Skeletal muscle tissue (tissue), 4 donors: Measurements from ENCODE around the gene PCYT1A. TPM values are rescaled to one million over a fixed set of nuclear protein-coding genes. Genes with fewer than 3 reads are reported as not detected.
"Not testable (repeated sequence)": the region's sequence is repeated elsewhere in the genome, so short reads cannot be mapped to it uniquely, and the experiment has no call there.

Experiments used
- H3K27ac ChIP-seq: one replicate; pipeline ENCODE4 v1.7.0; 2013; ENCODE audit warnings: mild to moderate bottlenecking, low read depth, low read length, inconsistent platforms
- H3K27me3 ChIP-seq, 3 donors: one replicate each; pipeline ENCODE4 v1.7.0; 2013; ENCODE audit warnings: low read length in 3 of 3; ENCODE audit not compliant: control insufficient read depth in 3 of 3, insufficient read depth in 3 of 3
- H3K36me3 ChIP-seq, 3 donors: one replicate each; pipeline ENCODE4 v1.7.0; 2013; ENCODE audit warnings: low read length in 3 of 3; ENCODE audit not compliant: control insufficient read depth in 3 of 3, insufficient read depth in 3 of 3
- H3K4me1 ChIP-seq, 3 donors: one replicate each; pipeline ENCODE4 v1.7.0; 2013; ENCODE audit warnings: low read length in 3 of 3, mild to moderate bottlenecking in 3 of 3; ENCODE audit not compliant: control insufficient read depth in 3 of 3, insufficient read depth in 3 of 3
- H3K4me3 ChIP-seq, 3 donors: one replicate each; pipeline ENCODE4 v1.7.0; 2013; ENCODE audit warnings: low read length in 3 of 3
- H3K9ac ChIP-seq, 3 donors: one replicate each; pipeline ENCODE4 v1.7.0; 2013; ENCODE audit warnings: low read length in 3 of 3, mild to moderate bottlenecking in 3 of 3, moderate library complexity in 2 of 3, low read depth in 1 of 3
- H3K9me3 ChIP-seq, 3 donors: one replicate each; pipeline ENCODE4 v1.7.0; 2013; ENCODE audit warnings: low read length in 3 of 3; ENCODE audit not compliant: control insufficient read depth in 3 of 3
- total RNA-seq: library from RNA; depleted of rRNA; stranded (reverse); fragments of >200 nt; gene quantifications from one replicate; pipeline ENCODE4 v1.2.3, GENCODE V29; 2014
- donor health status: Osteomylitis.

The PCYT1A gene
- total RNA-seq, 1 donor from 2014 or later: 35.0 TPM

DNA sequence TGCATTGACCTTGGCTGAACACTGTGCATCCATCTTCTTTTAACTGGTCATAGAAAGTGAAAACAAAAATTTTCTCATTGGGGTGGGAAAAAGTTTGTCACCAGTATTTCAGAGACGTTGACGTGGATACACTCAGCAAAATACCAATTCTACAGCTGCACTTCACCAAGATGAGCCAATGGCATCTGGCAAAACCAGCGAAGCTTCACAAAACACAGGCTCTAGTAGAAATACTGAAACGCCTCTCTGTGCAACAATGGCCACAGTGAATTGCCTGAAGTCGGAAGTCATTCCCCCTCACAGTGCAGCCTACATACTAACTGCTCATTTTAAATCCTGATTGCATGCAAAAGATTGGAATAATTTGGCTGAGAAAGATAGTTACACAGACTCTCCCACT lies 17.0 kb downstream of the PCYT1A start:
- Histone ChIP-seq H3K36me3 (peaks cover 14 to 20% (median 20%) of the 10 kb centered on the region in 3 donors), H3K9me3 (no peaks in the 10 kb centered on the region), H3K4me3 (no peak overlapping the region), H3K27ac (no peak overlapping the region), H3K27me3 (no peaks in the 10 kb centered on the region), H3K9ac (no peak overlapping the region), H3K4me1 (peaks cover 8 to 23% (median 16%) of the 10 kb centered on the region in 3 donors)

DNA sequence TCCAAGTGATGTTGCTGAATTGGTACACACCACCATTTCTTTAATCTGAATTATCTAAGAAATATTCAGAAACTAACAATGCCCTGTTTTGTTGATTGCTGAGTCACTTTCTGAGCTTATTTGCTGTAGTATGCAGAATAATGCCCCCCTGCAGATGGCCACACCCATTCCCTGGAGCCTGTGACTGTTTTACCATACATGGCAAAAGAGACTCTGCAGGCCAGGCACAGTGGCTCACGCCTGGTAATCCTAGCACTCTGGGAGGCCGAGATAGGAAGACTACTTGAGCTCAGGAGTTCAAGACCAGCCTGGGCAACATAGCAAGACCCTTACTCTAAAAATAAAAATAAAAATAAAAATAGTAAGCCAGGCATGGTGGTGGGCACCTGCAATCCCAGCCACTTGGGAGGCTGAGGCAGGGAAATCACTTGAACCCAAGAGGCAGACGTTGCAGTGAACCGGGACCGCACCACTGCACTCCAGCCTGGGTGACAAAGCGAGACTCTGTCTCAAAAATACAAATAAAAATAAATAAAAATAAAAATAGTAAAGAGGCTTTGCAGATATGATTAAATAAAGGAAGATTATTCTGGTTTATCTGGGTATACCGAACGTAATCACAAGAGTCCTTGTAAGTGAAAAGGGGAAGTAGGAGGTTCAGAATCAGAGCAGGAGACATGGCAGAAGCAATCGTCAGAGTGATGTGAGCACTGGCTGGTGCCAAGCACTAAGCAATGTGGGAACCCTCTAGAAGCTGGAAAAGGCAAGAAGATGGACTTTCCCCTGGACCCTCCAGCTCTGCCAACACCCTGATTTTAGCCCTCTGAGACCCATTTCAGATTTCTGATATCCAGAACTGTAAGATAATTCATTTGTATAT lies 19.0 kb downstream of the PCYT1A start:
- no peak overlapping the region for H3K27ac ChIP-seq
- H3K4me3 ChIP-seq: no peak overlapping the region
- H3K27me3 ChIP-seq: no peaks in the 10 kb centered on the region
- no peaks in the 10 kb centered on the region for H3K9me3 ChIP-seq
- H3K9ac ChIP-seq: no peak overlapping the region
- peaks cover 14 to 28% (median 21%) of the 10 kb centered on the region in 3 donors for H3K36me3 ChIP-seq
- peaks cover 3 to 13% (median 11%) of the 10 kb centered on the region in 3 donors for H3K4me1 ChIP-seq

DNA sequence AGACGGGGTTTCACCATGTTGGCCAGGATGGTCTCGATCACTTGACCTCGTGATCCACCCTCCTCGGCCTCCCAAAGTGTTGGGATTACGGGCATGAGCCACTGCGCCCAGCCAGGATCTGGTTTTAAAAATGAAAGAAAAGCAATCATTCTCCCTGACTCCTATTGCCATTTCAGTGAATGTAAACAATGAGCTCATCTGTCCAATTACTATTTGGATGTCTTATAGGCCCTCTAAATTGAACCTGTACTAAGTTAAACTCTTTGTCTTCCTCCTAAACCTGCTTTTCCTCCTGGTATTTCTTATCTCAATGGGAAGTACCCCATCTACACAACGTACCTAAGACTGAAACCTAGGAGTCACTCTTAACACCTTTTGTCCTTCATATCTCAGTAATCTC lies 23.7 kb downstream of the PCYT1A start:
- Histone ChIP-seq H3K4me3 (no peak overlapping the region), H3K9me3 (no peaks in the 10 kb centered on the region), H3K27ac (no peak overlapping the region), H3K9ac (no peak overlapping the region), H3K27me3 (no peaks in the 10 kb centered on the region), H3K36me3 (peaks cover 10 to 28% (median 12%) of the 10 kb centered on the region in 3 donors), H3K4me1 (no peaks in the 10 kb centered on the region)

- no peak overlapping the region for H3K27ac ChIP-seq
- no peak overlapping the region for H3K4me3 ChIP-seq
- H3K36me3 ChIP-seq: peaks cover 9 to 24% (median 13%) of the 10 kb centered on the region in 3 donors
- no peaks in the 10 kb centered on the region for H3K9me3 ChIP-seq
- H3K9ac ChIP-seq: no peak overlapping the region
- no peaks in the 10 kb centered on the region for H3K27me3 ChIP-seq
- no peaks in the 10 kb centered on the region for H3K4me1 ChIP-seq
These were observed 26.7 kb downstream of the PCYT1A start for GRCh38 chr3:196260784-196261183.

GRCh38 chr3:196255776-196256175 lies 31.8 kb downstream of the PCYT1A start:
- no peak overlapping the region for H3K9ac ChIP-seq
- H3K4me1 ChIP-seq: peaks cover 0 to 5% (median 0%) of the 10 kb centered on the region in 3 donors
- no peak overlapping the region for H3K27ac ChIP-seq
- no peak overlapping the region for H3K4me3 ChIP-seq
- peaks cover 6 to 24% (median 15%) of the 10 kb centered on the region in 3 donors for H3K36me3 ChIP-seq
- H3K9me3 ChIP-seq: no peaks in the 10 kb centered on the region
- no peaks in the 10 kb centered on the region for H3K27me3 ChIP-seq

DNA sequence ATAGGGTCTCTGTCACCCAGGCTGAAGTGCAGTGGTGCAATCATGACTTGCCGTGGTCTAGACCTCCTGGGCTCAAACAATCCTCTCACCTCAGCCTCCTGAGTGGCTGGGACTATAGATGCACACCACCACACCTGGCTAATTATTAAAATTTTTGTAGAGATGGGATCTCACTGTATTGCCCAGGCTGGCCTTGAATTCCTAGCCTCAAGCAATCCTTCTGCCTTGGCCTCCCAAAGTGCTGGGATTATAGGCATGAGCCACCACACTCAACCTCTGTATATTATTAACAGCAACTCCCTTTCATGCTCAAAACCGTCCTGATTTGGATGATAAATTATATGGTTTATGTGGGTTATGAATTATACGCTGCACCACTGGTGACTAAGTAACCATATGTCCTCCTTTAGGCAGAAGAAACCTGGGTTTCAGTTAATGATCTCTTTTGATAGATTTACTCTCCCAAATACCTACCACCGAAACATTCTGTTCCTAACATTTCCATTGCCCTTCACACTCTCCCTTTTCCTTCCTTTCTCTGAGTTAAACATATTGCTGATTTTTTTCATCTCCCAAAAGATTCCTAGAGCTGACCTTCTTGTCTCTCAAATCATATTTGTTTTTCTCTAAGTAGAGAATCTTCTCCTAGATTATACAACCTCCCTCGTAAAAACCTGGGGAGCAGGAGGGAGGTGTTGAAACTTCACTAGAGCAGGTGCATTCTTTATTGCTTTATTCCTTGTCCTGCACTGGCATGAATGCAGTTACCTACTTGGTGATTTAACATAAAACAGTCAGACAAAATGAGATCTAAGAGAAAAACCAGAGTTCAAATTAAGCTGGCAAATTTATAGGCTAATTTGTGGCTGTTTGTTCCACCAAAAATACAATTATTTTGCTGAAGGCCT lies 32.9 kb downstream of the PCYT1A start:
- H3K9me3 ChIP-seq: no peaks in the 10 kb centered on the region
- no peak overlapping the region for H3K27ac ChIP-seq

DNA sequence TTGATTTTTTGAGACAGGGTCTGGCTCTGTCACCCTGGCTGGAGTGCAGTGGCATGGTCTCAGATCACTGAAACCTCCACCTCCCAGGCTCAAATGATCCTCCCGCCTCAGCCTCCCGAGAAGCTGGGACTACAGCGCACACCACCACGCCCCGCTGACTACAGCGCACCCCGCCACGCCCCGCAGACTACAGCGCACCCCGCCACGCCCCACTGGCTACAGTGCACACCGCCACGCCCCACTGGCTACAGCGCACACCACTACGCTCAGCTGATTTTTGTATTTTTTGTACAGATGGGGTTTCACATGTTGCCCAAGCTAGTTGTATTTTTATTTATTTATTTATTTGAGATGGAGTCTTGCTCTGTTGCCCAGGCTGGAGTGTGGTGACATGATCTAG lies 35.6 kb downstream of the PCYT1A start:
- Histone ChIP-seq H3K27ac (no peak overlapping the region), H3K4me1 (peaks cover 0 to 5% (median 0%) of the 10 kb centered on the region in 3 donors), H3K36me3 (peaks cover 15 to 32% (median 25%) of the 10 kb centered on the region in 3 donors), H3K4me3 (no peak overlapping the region), H3K9ac (no peak overlapping the region), H3K9me3 (no peaks in the 10 kb centered on the region), H3K27me3 (no peaks in the 10 kb centered on the region)

More for the DNA sequence above, 32.9 kb downstream of the PCYT1A start:
- Histone ChIP-seq H3K4me1 (peaks cover 0 to 5% (median 0%) of the 10 kb centered on the region in 3 donors), H3K9ac (no peak overlapping the region), H3K4me3 (no peak overlapping the region), H3K36me3 (peaks cover 6 to 25% (median 15%) of the 10 kb centered on the region in 3 donors), H3K27me3 (no peaks in the 10 kb centered on the region)

DNA sequence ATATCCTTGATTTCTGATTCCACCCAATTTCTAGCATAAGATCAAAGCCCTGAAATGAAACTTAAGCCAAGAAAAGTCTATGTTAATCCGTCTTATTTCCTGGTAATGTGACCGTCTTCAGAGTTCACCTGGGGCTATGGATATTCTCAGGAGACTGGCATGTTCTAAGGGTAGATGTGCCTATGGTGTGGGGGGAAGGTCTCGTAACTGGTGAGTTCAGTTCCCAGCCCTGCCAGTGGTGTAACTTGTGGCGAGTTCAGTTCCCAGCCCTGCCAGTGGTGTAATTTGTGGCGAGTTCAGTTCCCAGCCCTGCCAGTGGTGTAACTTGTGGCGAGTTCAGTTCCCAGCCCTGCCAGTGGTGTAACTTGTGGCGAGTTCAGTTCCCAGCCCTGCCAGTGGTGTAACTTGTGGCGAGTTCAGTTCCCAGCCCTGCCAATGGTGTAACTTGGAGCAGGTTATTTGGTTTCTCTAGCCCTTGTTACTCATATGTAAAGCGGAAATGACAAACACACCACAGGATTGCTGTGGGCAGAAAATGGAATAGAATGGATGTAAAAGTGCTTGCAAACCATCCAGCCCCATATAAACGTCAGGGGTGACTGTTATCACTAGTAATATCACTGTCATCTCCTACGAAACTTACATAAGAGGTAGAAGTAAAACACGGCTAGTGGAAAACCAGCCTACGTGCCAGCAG lies 40.8 kb downstream of the PCYT1A start:
- Histone ChIP-seq H3K27me3 (no peaks in the 10 kb centered on the region), H3K36me3 (peaks cover 22 to 38% (median 33%) of the 10 kb centered on the region in 3 donors), H3K4me1 (peaks cover 0 to 5% (median 0%) of the 10 kb centered on the region in 3 donors), H3K4me3 (no peak overlapping the region), H3K9me3 (no peaks in the 10 kb centered on the region), H3K9ac (no peak overlapping the region), H3K27ac (no peak overlapping the region)

- not testable (repeated sequence) for H3K27ac ChIP-seq, H3K4me1 ChIP-seq, H3K27me3 ChIP-seq, H3K4me3 ChIP-seq, H3K9me3 ChIP-seq, H3K9ac ChIP-seq
- peaks cover 31 to 54% (median 37%) of the 10 kb centered on the region in 3 donors for H3K36me3 ChIP-seq
These were observed 43.4 kb downstream of the PCYT1A start for GRCh38 chr3:196244166-196244565.
